CD4-positive, alpha-beta T cell treated with Interleukin-17A for 1 hour (primary cell): Measurements from ENCODE around the gene VOPP1.
"Not testable (repeated sequence)": the region's sequence is repeated elsewhere in the genome, so short reads cannot be mapped to it uniquely, and the experiment has no call there.

ENCODE experiments used
- DNase-seq: peaks from one replicate; pipeline ENCODE4 v3.0.0-alpha.2; 2020

Gene VOPP1

DNA sequence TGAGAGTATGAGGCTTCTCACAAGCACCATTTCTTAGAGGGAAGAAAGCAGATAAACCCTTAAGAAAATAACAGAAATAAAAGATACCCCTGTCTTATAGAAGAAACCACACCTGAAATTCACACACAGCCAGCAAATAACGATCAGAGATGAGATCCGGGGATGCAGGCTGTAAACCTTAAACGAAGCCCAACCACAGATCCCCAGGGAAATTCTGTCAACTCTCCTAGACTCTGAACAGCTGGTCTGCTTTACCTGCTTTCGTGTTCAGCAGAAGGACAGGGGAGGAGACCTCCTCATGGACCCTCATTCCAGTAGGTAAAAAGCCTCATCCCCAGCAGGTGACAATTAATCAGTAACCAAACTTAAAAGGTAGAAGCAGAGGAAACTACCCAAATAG, 45.0 kb downstream of the VOPP1 start:
- DNase-seq = no peak

DNA sequence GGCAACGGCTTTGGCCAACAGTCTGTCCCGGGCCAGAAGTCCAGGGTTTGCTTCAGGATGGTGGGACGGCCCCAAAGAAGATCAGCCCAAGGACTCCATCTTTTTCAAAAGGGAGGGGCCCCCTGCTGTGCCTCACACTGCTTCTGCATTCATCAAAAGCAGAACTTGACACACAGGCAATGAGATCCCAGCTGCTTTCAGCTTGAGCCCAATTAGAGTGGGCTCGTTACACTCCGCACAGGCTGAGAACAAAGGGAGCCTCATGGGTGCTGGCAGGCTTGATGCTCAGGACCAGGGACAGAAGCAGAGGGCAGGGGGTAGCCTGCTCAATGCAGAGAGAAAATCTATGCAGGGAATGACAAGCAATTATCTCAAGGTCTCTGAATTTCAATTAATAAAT, 45.5 kb downstream of the VOPP1 start:
- no peak for DNase-seq

DNA sequence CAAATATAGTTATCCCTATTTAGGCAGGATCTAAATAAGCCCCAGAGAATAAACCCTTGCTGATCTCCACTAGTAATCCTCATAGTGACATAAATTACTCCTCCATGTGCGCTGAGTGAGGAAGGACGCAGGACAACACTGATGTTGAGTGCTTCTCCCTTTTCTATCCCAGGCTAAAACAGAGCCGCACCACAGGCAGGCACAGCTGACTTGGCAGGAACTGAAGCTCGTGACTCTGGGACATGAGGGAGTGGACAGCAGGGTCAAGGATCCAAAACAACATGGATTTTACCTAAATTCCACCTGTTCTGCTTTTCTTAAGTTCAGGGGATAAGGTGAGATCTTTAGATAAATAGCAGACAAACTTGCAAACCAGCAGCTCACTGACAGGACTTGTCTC, 46.0 kb downstream of the VOPP1 start:
- DNase-seq = no peak

DNA sequence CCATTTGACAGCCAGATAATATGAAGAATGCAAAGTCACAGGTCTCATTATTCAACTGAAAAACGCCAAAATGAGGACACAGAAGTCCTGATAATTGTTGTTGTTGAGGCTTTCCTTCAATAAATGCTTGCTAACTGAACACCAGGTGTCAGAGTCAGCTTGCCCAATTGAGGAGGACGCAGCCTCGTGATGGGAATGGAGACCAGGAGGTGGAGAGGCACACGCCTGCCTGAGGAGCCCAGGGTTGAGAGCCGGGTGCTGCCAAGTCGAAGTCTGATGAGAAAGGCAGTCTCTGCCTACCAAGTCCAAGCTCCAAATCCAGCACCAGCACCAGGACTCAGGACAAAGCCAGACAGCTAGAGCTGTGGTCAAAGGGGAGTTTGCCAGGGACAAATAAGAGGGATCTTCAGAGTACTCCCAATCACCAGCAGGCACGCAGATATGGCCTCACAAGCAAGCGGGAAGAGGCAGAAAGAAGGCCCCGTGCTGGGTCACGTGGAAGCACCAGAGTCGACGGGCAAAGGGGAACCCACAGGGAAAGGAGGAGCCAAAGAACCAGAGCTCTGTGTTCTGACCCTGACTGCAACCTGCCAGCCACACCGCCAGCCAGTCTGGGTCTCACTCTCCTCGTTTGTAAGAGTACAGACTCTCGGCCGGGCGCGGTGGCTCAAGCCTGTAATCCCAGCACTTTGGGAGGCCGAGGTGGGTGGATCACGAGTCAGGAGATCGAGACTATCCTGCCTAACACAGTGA, 47.6 kb downstream of the VOPP1 start:
- DNase-seq = no peak

DNA sequence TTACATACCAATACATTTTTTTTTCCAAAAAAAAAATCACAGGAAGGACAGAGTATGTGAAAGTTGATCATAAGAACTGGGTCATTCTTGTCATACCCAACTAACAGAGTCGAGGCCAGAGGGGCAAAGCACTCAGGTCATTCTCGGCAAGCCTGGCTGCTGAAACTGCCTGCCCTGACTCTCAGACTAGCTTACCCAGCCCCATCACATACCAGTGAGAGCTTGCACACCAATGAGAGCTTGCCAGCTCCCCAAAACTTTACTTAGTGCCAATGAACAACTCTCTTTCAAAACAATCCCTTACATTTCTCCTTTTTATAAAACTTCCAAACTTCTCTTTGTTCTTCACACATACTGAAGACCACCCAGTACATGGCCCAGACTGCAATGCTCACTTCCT, 48.9 kb downstream of the VOPP1 start:
- no peak for DNase-seq

DNA sequence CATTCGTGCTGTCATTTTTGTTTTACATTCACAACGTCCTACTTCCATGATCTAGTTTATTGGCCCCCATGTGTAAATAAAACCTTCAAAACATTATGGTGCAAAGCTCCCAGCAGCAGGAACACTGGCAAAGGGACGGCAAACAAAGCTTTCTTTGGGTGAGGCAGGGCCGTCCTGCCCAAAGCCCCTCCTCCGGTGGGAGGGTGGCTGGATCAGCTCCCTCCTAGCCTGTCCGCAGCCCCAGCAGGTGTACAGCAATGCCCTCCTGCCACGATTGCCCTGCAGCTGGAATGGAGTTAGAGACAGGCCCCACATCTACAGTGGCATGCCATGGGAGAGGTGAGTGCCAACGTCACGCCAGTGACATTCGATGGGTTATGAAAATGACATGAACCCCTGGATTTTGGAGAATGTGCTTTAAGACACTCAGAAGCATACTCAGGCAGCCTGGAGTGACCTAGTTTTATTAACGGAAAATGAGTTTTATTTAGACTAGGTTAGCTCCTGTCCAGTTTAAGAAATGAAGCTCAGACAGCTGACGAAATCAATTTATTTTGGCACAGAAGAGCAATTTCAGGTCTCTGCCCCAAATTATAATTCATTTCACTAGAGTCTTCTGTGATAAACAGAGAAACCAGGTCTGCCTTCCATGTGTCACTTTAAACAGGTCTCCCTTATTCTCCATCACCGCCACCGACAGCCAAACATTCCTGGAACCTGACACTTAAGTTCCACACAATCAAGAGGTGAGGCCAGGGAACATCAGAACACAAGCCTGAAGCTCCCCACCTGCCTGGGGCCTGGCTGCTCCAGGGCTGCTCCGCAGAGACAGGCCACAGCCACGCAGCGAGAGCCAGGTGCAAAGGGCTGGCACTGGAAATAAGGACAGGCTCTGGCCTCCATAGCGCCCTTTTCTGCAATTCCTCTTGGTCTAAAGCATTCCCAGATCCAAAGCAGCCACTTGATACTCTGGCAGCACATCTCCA, 50.1 kb downstream of the VOPP1 start:
- DNase-seq = no peak

- DNase-seq = no peak
These were observed 50.8 kb downstream of the VOPP1 start for GRCh38 chr7:55521512-55521911.

DNA sequence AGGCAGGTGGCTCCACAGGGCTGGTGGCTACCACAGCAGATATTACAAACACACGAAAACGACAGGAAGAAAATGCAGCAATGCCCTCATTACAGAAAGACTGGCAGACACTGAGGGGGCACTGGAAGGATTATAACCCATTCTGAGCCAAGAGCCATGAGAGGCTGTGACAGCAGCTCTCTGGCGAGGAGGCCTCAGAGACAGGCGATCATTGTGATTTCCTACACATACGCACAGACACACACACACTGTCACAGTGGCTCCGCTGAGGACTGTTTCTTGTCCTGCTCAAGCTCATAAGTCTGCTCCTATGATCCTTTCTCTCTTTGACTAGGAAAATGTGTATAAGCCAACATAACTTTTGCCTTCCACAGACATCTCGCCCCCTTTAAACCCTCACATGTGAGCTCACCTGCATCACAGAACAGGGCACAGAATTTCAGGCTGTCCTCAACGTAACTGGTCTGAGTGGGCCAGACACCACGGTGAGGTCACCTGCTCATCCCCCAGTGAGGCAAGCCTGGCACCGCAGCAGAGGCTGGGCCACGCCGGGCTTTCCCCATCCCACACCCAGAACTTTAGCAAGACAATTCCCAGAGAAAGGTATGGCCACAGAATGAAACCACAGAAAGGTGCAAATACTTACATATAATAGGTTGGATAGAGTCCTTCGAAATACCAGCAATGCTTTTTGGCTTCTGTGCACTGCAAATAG, 51.7 kb downstream of the VOPP1 start:
- DNase-seq = no peak

- no peak for DNase-seq
These were observed 53.5 kb downstream of the VOPP1 start for GRCh38 chr7:55518836-55519235.

DNA sequence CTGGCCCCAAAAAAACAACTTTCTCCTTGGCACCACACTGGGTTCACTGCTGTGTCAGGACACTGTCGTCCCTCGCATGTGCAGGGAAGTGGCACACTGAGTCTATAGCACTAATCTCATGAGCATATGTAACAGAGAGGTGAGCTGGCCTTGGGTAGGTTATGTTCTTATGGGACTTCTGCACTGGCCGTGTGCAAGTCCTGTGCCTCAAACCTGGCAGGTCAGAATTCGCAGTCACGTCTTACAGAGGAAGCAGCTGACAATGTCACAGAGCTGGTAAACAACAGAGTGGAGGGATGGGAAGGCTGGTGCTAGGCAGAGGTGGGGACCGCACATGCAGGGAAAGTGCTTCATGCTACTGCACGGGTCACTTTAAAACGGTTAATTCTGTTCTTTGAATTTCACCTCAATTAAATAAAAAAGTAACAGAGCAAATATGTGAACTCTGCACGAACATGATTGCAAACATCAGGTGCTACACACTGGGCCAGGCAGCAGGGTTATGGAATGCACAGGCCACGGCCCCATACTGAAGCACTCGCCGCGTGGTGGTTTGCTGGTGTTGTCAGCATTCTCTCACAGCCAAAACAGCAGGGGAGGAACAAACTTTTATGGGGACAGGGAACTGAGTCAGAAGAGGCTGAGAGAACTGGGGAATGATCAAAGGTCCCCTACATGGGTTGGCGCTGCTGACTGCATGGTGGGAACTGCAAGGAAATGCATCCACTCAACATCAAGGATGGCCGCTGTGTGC, 54.2 kb downstream of the VOPP1 start:
- DNase-seq = no peak

- DNase-seq = no peak
These were observed 55.1 kb downstream of the VOPP1 start for GRCh38 chr7:55517191-55517633.

GRCh38 chr7:55516409-55516808, 55.9 kb downstream of the VOPP1 start:
- DNase-seq = no peak

- DNase-seq = no peak
These were observed 56.6 kb downstream of the VOPP1 start for GRCh38 chr7:55515569-55516279.

- no peak for DNase-seq
These were observed 57.6 kb downstream of the VOPP1 start for GRCh38 chr7:55514546-55515265.

DNA sequence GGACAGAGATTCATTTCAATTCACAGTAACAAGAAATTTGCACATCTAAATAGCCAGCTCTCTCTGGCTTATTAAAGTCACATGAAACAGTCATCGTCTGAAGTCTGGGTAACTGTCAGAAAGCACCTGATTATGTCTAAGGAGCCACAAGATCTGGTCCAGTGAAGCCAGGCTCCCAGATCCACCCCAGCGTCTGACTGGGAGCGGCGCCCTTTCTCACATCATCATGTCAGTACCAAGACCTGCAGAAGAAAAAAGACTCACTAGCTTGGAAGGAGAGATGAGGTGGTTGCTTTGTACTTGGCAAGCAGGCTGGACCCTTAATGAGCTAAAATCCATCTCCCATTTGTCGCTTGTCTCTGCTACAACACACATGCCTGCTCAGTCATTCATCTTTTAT, 58.4 kb downstream of the VOPP1 start:
- DNase-seq = no peak

- DNase-seq = no peak
These were observed 59.6 kb downstream of the VOPP1 start for GRCh38 chr7:55512635-55513191.

GRCh38 chr7:55510621-55511020, 61.7 kb downstream of the VOPP1 start:
- DNase-seq = no peak

GRCh38 chr7:55510206-55510605, 62.1 kb downstream of the VOPP1 start:
- not testable (repeated sequence) for DNase-seq

- no peak for DNase-seq
These were observed 63.0 kb downstream of the VOPP1 start for GRCh38 chr7:55509322-55509721.

DNA sequence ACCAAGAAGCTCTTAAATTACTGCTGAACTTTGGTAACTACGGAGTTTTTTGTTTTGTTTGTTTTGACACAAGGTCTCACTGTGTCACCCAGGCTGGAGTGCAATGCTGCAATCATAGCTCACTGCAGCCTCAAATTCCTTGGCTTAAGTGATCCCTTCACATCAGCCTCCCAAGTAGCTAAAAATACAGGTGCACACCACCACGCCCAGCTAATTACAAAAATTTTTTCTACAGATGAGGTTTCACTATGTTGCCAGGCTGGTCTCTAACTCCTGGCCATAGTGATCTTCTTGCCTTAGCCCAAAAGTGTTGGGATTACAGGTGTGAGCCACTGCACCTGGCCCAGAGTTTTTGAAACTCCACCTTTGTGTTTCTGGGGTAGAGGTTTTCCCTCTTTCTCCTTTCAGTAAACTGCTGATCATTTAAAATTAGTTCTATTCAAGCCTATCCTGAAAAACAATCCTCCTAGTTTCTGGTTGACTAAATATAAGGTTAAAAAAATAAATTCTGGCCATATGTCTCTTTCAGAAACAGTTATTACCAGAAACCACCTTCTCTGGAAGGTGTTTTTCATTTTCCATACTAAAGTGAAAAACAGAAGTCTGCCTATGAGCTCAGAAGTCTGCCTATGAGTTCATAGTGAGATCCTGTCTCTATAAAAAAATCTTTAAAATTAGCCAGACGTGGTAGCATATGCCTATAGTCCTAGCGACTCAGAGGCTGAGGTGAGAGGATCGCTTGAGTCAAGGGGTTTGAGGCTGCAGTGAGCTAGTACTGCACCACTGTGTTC, 63.9 kb downstream of the VOPP1 start:
- no peak for DNase-seq
